Stimulated activated naive CD8-positive, alpha-beta T cell treated with anti-CD3 and anti-CD28 coated beads, Interleukin-15, amount 100 ng/mL, for 72 hours (primary cell): ENCODE data around the gene ZDHHC22.

Experiments
- ATAC-seq: fragments of 150-1000 bp; cut with Tn5 transposase; 2 replicates; pipeline ENCODE4 v1.10.0; 2021; ENCODE audit warnings: mild to moderate bottlenecking, moderate library complexity
- DNase-seq, 2 donors: peaks; one replicate each; pipeline ENCODE4 v3.0.0; 2021 to 2022
- H3K27ac Mint-ChIP-seq, 2 donors: one replicate each; pipeline ENCODE4 v1.8.0; 2022; ENCODE audit warnings: mild to moderate bottlenecking in 2 of 2, mixed read lengths in 2 of 2, moderate library complexity in 2 of 2
- H3K27me3 Mint-ChIP-seq: one replicate; pipeline ENCODE4 v1.8.0; 2022; ENCODE audit warnings: mixed read lengths
- H3K4me1 Mint-ChIP-seq: one replicate; pipeline ENCODE4 v1.8.0; 2022; ENCODE audit warnings: mild to moderate bottlenecking, mixed read lengths
- H3K4me3 Mint-ChIP-seq, 2 donors: one replicate each; pipeline ENCODE4 v1.8.0; 2022; ENCODE audit warnings: mild to moderate bottlenecking in 2 of 2, mixed read lengths in 2 of 2, moderate library complexity in 1 of 2
- H3K9me3 Mint-ChIP-seq, 2 donors: one replicate each; pipeline ENCODE4 v1.8.0; 2022; ENCODE audit warnings: mixed read lengths in 2 of 2

The ZDHHC22 gene

GRCh38 chr14:77123381-77124325 is 17.9 kb downstream of the ZDHHC22 start:
- no peak for ATAC-seq
- Mint-ChIP-seq H3K27me3 (peaks cover 61% of the 10 kb centered on the region), H3K4me1 (peaks cover 28% of the 10 kb centered on the region), H3K9me3 (no peaks in the 10 kb centered on the region), H3K27ac (no peak overlapping the region), H3K4me3 (peak overlapping the region in 1 of 2 donors; percentile 77)
- DNase-seq: no peak

- ATAC-seq: no peak
- H3K27ac Mint-ChIP-seq: no peak overlapping the region
- H3K9me3 Mint-ChIP-seq: no peaks in the 10 kb centered on the region
- H3K4me1 Mint-ChIP-seq: peaks cover 28% of the 10 kb centered on the region
- peaks cover 51% of the 10 kb centered on the region for H3K27me3 Mint-ChIP-seq
- no peak overlapping the region for H3K4me3 Mint-ChIP-seq
- DNase-seq: no peak
These were observed 19.0 kb downstream of the ZDHHC22 start for GRCh38 chr14:77122526-77123125.

GRCh38 chr14:77120771-77121743 is 20.5 kb downstream of the ZDHHC22 start:
- Mint-ChIP-seq H3K4me3 (peak overlapping the region in 1 of 2 donors; percentile 31), H3K27me3 (peaks cover 36% of the 10 kb centered on the region), H3K4me1 (peaks cover 28% of the 10 kb centered on the region), H3K9me3 (no peaks in the 10 kb centered on the region), H3K27ac (peak overlapping the region; percentile 34 to 64)
- DNase-seq (peak in 1 of 2 donors; percentile 20), ATAC-seq (peak; percentile 68)

- no peak for ATAC-seq
- peaks cover 24% of the 10 kb centered on the region for H3K27me3 Mint-ChIP-seq
- DNase-seq: no peak
- no peak overlapping the region for H3K4me3 Mint-ChIP-seq
- H3K4me1 Mint-ChIP-seq: peaks cover 22% of the 10 kb centered on the region
- no peaks in the 10 kb centered on the region for H3K9me3 Mint-ChIP-seq
- no peak overlapping the region for H3K27ac Mint-ChIP-seq
These were observed 21.7 kb downstream of the ZDHHC22 start for GRCh38 chr14:77119851-77120250.

GRCh38 chr14:77116172-77116817 is 25.3 kb downstream of the ZDHHC22 start:
- ATAC-seq: no peak
- H3K9me3 Mint-ChIP-seq: no peaks in the 10 kb centered on the region
- DNase-seq: no peak
- no peak overlapping the region for H3K27ac Mint-ChIP-seq
- H3K4me3 Mint-ChIP-seq: no peak overlapping the region
- no peaks in the 10 kb centered on the region for H3K27me3 Mint-ChIP-seq
- H3K4me1 Mint-ChIP-seq: peaks cover 10% of the 10 kb centered on the region

GRCh38 chr14:77114609-77115008 is 27.0 kb downstream of the ZDHHC22 start:
- Mint-ChIP-seq H3K27me3 (no peaks in the 10 kb centered on the region), H3K4me3 (no peak overlapping the region), H3K9me3 (no peaks in the 10 kb centered on the region), H3K4me1 (no peaks in the 10 kb centered on the region), H3K27ac (no peak overlapping the region)
- DNase-seq: no peak
- ATAC-seq: no peak

GRCh38 chr14:77113644-77114043 is 27.9 kb downstream of the ZDHHC22 start:
- Mint-ChIP-seq H3K9me3 (no peaks in the 10 kb centered on the region), H3K27me3 (no peaks in the 10 kb centered on the region), H3K4me3 (no peak overlapping the region), H3K27ac (no peak overlapping the region), H3K4me1 (no peaks in the 10 kb centered on the region)
- ATAC-seq: no peak
- no peak for DNase-seq

GRCh38 chr14:77111021-77111420 is 30.6 kb downstream of the ZDHHC22 start:
- no peak for DNase-seq
- no peak overlapping the region for H3K4me3 Mint-ChIP-seq
- H3K27me3 Mint-ChIP-seq: no peaks in the 10 kb centered on the region
- H3K27ac Mint-ChIP-seq: no peak overlapping the region
- no peaks in the 10 kb centered on the region for H3K4me1 Mint-ChIP-seq
- ATAC-seq: no peak
- H3K9me3 Mint-ChIP-seq: no peaks in the 10 kb centered on the region

- H3K4me1 Mint-ChIP-seq: no peaks in the 10 kb centered on the region
- no peaks in the 10 kb centered on the region for H3K9me3 Mint-ChIP-seq
- no peak overlapping the region for H3K27ac Mint-ChIP-seq
- ATAC-seq (no peak), DNase-seq (no peak)
- no peaks in the 10 kb centered on the region for H3K27me3 Mint-ChIP-seq
- no peak overlapping the region for H3K4me3 Mint-ChIP-seq
These were observed 31.3 kb downstream of the ZDHHC22 start for GRCh38 chr14:77110286-77110685.

GRCh38 chr14:77109656-77110055 is 31.9 kb downstream of the ZDHHC22 start:
- Mint-ChIP-seq H3K27ac (no peak overlapping the region), H3K4me1 (no peaks in the 10 kb centered on the region), H3K4me3 (no peak overlapping the region), H3K9me3 (no peaks in the 10 kb centered on the region), H3K27me3 (no peaks in the 10 kb centered on the region)
- DNase-seq (no peak), ATAC-seq (no peak)

GRCh38 chr14:77108753-77109152 is 32.8 kb downstream of the ZDHHC22 start:
- Mint-ChIP-seq H3K9me3 (no peaks in the 10 kb centered on the region), H3K27me3 (no peaks in the 10 kb centered on the region), H3K27ac (no peak overlapping the region), H3K4me1 (no peaks in the 10 kb centered on the region), H3K4me3 (no peak overlapping the region)
- ATAC-seq (no peak), DNase-seq (no peak)

- DNase-seq: no peak
- no peak overlapping the region for H3K4me3 Mint-ChIP-seq
- H3K9me3 Mint-ChIP-seq: no peaks in the 10 kb centered on the region
- no peaks in the 10 kb centered on the region for H3K27me3 Mint-ChIP-seq
- H3K27ac Mint-ChIP-seq: no peak overlapping the region
- no peaks in the 10 kb centered on the region for H3K4me1 Mint-ChIP-seq
- ATAC-seq: no peak
These were observed 34.4 kb downstream of the ZDHHC22 start for GRCh38 chr14:77107228-77107627.

GRCh38 chr14:77106666-77107065 is 34.9 kb downstream of the ZDHHC22 start:
- H3K9me3 Mint-ChIP-seq: no peaks in the 10 kb centered on the region
- DNase-seq: no peak

GRCh38 chr14:77105145-77105939 is 36.2 kb downstream of the ZDHHC22 start:
- peaks cover 7% of the 10 kb centered on the region for H3K4me1 Mint-ChIP-seq
- no peak overlapping the region for H3K27ac Mint-ChIP-seq
- no peaks in the 10 kb centered on the region for H3K27me3 Mint-ChIP-seq
- no peak overlapping the region for H3K4me3 Mint-ChIP-seq
- ATAC-seq (no peak), DNase-seq (no peak)
- no peaks in the 10 kb centered on the region for H3K9me3 Mint-ChIP-seq

More at GRCh38 chr14:77106666-77107065, 34.9 kb downstream of the ZDHHC22 start:
- ATAC-seq: no peak
- Mint-ChIP-seq H3K27ac (peak overlapping the region in 1 of 2 donors; percentile 63), H3K4me3 (no peak overlapping the region), H3K27me3 (no peaks in the 10 kb centered on the region), H3K4me1 (no peaks in the 10 kb centered on the region)
